ENCODE data around the gene ASXL3.

DNA sequence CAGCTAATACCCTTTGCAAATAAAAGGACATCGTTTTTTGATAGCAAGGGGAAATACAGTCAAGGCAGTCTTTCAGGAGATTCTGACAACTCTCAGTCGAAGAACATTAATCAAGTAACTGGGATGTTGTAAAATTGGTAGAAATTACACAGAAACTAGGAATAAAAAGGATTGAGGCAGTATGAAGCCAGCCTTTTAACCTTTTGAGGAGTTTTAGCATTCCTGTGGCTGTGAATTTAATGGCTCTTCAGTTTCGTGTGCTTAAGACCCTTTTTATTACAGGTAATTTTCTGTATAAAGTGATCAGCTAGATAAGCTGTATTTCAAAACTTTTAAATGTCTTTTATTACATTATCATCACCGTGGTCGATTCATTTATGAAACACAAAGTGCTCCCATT lies 91.6 kb downstream of the ASXL3 start:
- TF ChIP-seq GABPA (IDR thresholded peaks at IDR 0.05; ENCODE audit: low read depth) (no peak), CTCF (IDR thresholded peaks at IDR 0.05 in 2 of 3, conservative IDR thresholded peaks at IDR 0.05 in 1 of 3; ENCODE audit: control insufficient read depth in 2 of 3, extremely low read depth in 1 of 3, insufficient read depth in 1 of 3, low read depth in 3 of 3, low read length in 3 of 3) (no peak), POLR2A (IDR thresholded peaks at IDR 0.05; ENCODE audit: low read depth, low read length) (no peak), REST (IDR thresholded peaks at IDR 0.05; ENCODE audit: low read depth, low read length) (no peak), TAF1 (IDR thresholded peaks at IDR 0.05; ENCODE audit: borderline replicate concordance, low read depth, low read length) (no peak), SMC3 (IDR thresholded peaks at IDR 0.05; ENCODE audit: borderline replicate concordance, low read length) (no peak), RAD21 (IDR thresholded peaks at IDR 0.05; ENCODE audit: insufficient read depth, low read depth, low read length) (no peak)

Measured in GM12878 (cell line).